GM12878 (cell line): ENCODE data around the gene KIRREL2. TPM values are rescaled to one million over a fixed set of nuclear protein-coding genes. Genes with fewer than 3 reads are reported as not detected.

ENCODE experiments used
- ATAC-seq: fragments of 200-7000 bp; cut with Tn5 transposase; 3 replicates; pipeline ENCODE4 v1.9.1; 2020; ENCODE audit warnings: mild to moderate bottlenecking, moderate library complexity
- BruUV-seq: library from RNA; stranded (reverse); fragments of 400-500 nt; replicated peaks from 2 replicates; lab custom pipeline; 2021; lab: Mats Ljungman, UMichigan
- CTCF ChIA-PET: fragments of 300-600 bp; sonication (Branson Sonifier 250); formaldehyde crosslinking; extraction: SDS; loops from one replicate; lab custom pipeline; 2021; ENCODE audit warnings: inconsistent platforms; lab: Yijun Ruan, JAX
- POLR2A ChIA-PET: fragments of 350-600 bp; formaldehyde crosslinking; extraction: SDS; loops from one replicate; lab custom pipeline; 2021; ENCODE audit warnings: inconsistent platforms; lab: Charles Lee
- RAD21 ChIA-PET: fragments of 300-600 bp; sonication (Branson Sonifier 250); formaldehyde crosslinking; loops from one replicate; lab custom pipeline; 2023; ENCODE audit warnings: antibody characterized with exemption; ENCODE audit not compliant: unreplicated experiment; lab: Charles Lee
- SMC1A ChIA-PET: fragments of 300-600 bp; sonication (Branson Sonifier 250); formaldehyde crosslinking; loops from one replicate; lab custom pipeline; 2023; ENCODE audit not compliant: unreplicated experiment, uncharacterized antibody; lab: Charles Lee
- DNase-seq: peaks from one replicate; pipeline ENCODE4 v3.0.0-alpha.2; 2011; ENCODE audit warnings: low read depth, low spot score
- FAIRE-seq: peaks from 3 replicates; lab custom pipeline; 2011; peaks lifted over from hg19 to GRCh38; lab: Jason Lieb, UNC
- H2AFZ ChIP-seq: 2 replicates; pipeline ENCODE4 v1.6.0; 2011; ENCODE audit warnings: low read depth, low read length, control low read depth; ENCODE audit not compliant: control insufficient read depth
- H3K27ac ChIP-seq: 2 replicates; pipeline ENCODE4 v1.5.1; 2011; ENCODE audit warnings: control low read depth; ENCODE audit not compliant: control insufficient read depth, insufficient read depth
- H3K27me3 ChIP-seq, 2 experiments: replicated peaks in 1 of 2; 2 replicates each; pipeline versions ENCODE4 v1.6.0 to v1.6.1; 2011; ENCODE audit warnings: low read length in 1 of 2; ENCODE audit not compliant: control insufficient read depth in 2 of 2, insufficient read depth in 2 of 2
- H3K36me3 ChIP-seq, 2 experiments: 2 replicates each; pipeline ENCODE4 v1.5.1; 2011; ENCODE audit warnings: low read length in 1 of 2; ENCODE audit not compliant: control insufficient read depth in 2 of 2, insufficient read depth in 2 of 2
- H3K4me1 ChIP-seq: 2 replicates; pipeline ENCODE4 v1.6.1; 2011; ENCODE audit warnings: mild to moderate bottlenecking, low read length, moderate library complexity, mixed read lengths; ENCODE audit not compliant: control insufficient read depth, insufficient read depth
- H3K4me2 ChIP-seq: 2 replicates; pipeline ENCODE4 v1.6.0; 2011; ENCODE audit warnings: control low read depth; ENCODE audit not compliant: control insufficient read depth, insufficient read depth
- H3K4me3 ChIP-seq: fragments of 200-600 bp; sonication (generic); 2 replicates; pipeline ENCODE4 v1.5.1; 2016
- H3K79me2 ChIP-seq: 2 replicates; pipeline ENCODE4 v1.6.0; 2011; ENCODE audit warnings: low read length; ENCODE audit not compliant: control insufficient read depth, insufficient read depth
- H3K9ac ChIP-seq: 2 replicates; pipeline ENCODE4 v1.8.0; 2011; ENCODE audit warnings: low read length, control low read depth, mixed read lengths; ENCODE audit not compliant: control insufficient read depth, insufficient read depth
- H3K9me3 ChIP-seq: replicated peaks from 3 replicates; pipeline ENCODE4 v1.5.1; 2011; ENCODE audit warnings: mild to moderate bottlenecking, low read length; ENCODE audit not compliant: control insufficient read depth, insufficient read depth
- H4K20me1 ChIP-seq: 2 replicates; pipeline ENCODE4 v1.6.0; 2011; ENCODE audit not compliant: control insufficient read depth, insufficient read depth
- BCLAF1 ChIP-seq: fragments of 450-650 bp; IDR thresholded peaks from 2 replicates; pipeline ENCODE4 v1.6.1; 2017; ENCODE audit warnings: antibody characterized with exemption, mild to moderate bottlenecking, moderate library complexity
- E4F1 ChIP-seq: fragments of 450-650 bp; IDR thresholded peaks from 2 replicates; pipeline ENCODE4 v1.6.1; 2018; ENCODE audit warnings: borderline replicate concordance, mild to moderate bottlenecking; ENCODE audit not compliant: partially characterized antibody
- EED ChIP-seq: sonication (generic); IDR thresholded peaks from 2 replicates; pipeline ENCODE4 v1.6.1; 2016; ENCODE audit warnings: antibody characterized with exemption, low read depth
- ETV6 ChIP-seq, 2 experiments: fragments of 450-650 bp in 1 of 2; IDR thresholded peaks in 1 of 2; conservative IDR thresholded peaks in 1 of 2; 2 replicates each; pipeline ENCODE4 v1.6.1; 2014; ENCODE audit warnings: antibody characterized with exemption in 1 of 2, borderline replicate concordance in 1 of 2, low read depth in 1 of 2, mild to moderate bottlenecking in 1 of 2, moderate library complexity in 1 of 2
- FOXK2 ChIP-seq: fragments of 450-650 bp; IDR thresholded peaks from 2 replicates; pipeline ENCODE4 v1.6.1; 2017; ENCODE audit warnings: mild to moderate bottlenecking, moderate library complexity
- KLF5 ChIP-seq: fragments of 450-650 bp; IDR thresholded peaks from 2 replicates; pipeline ENCODE4 v1.6.1; 2014; ENCODE audit warnings: mild to moderate bottlenecking; ENCODE audit not compliant: partially characterized antibody
- MYB ChIP-seq: fragments of 150-350 bp; IDR thresholded peaks from 2 replicates; pipeline ENCODE4 v1.6.1; 2014; ENCODE audit warnings: mild to moderate bottlenecking, low read depth, low read length, borderline replicate concordance
- NBN ChIP-seq: fragments of 450-650 bp; IDR thresholded peaks from 2 replicates; pipeline ENCODE4 v1.6.1; 2016
- RELA ChIP-seq: fragments of 450-650 bp; IDR thresholded peaks from 2 replicates; pipeline ENCODE4 v1.8.0; 2014; ENCODE audit warnings: borderline replicate concordance; ENCODE audit not compliant: partially characterized antibody
- TAF1 ChIP-seq: IDR thresholded peaks from 2 replicates; pipeline ENCODE4 v1.6.1; 2011; ENCODE audit warnings: mild to moderate bottlenecking, low read depth, low read length, borderline replicate concordance
- WRNIP1 ChIP-seq: IDR thresholded peaks from 2 replicates; pipeline ENCODE4 v1.6.1; 2011; ENCODE audit warnings: low read depth, low read length, improper control_type of control experiment, borderline replicate concordance
- ZBTB11 ChIP-seq: fragments of 450-650 bp; formaldehyde crosslinking; IDR thresholded peaks from 2 replicates; pipeline ENCODE4 v1.5.0; 2022; ENCODE audit warnings: mild to moderate bottlenecking, missing genetic modification characterization
- WGBS: methylation state at CpG from one replicate; pipeline ENCODE4 v1.1.6; 2016; ENCODE audit warnings: low lambda C conversion rate; ENCODE audit not compliant: insufficient replicate concordance, insufficient coverage; ENCODE audit errors: missing lambda C conversion rate; 5-methylcytosine and 5-hydroxymethylcytosine counted together
- in situ Hi-C: fragments of 300-500 bp; cut with MboI; formaldehyde crosslinking; loops from 9 replicates; pipeline ENCODE4 v1.14.3; 2018; ENCODE audit warnings: mixed read lengths
- intact Hi-C: fragments of 100-400 bp; cut with micrococcal nuclease; formaldehyde crosslinking; loops from one replicate; pipeline ENCODE4 v1.14.2; 2022; ENCODE audit not compliant: unreplicated experiment
- polyA plus RNA-seq, 11 experiments: library from polyadenylated mRNA; depleted of rRNA in 4 of 11; unstranded in 6 of 11; stranded (reverse) in 5 of 11; fragments of >200 nt; fragmentation: Nextera tagmentation in 4 of 11; fragmentation: Illumina TruSeq in 1 of 11; extraction: Ambion mirVana in 4 of 11; extraction: Trizol in 1 of 11; gene quantifications; 1 replicate in 1 of 11; 2 replicates in 10 of 11; pipeline versions ENCODE4 v1.2.1 to v1.2.3, GENCODE V29; 2011 to 2016; ENCODE audit warnings: inconsistent platforms in 2 of 11, missing spikeins in 2 of 11, low read depth in 1 of 11
- total RNA-seq, 4 experiments: library from RNA; depleted of rRNA in 3 of 4; stranded (reverse); fragments of >200 nt in 3 of 4; fragmentation: Illumina TruSeq in 1 of 4; extraction: Trizol in 1 of 4; gene quantifications; 2 replicates each; pipeline versions ENCODE4 v1.2.1 to v1.2.3, GENCODE V29; 2013 to 2021

Gene KIRREL2
- total and polyA plus RNA-seq, 10 of the 15 experiments (the other 5 are each of a cell fraction or from before 2014, with no cell fraction given): 0.03 to 0.06 TPM; not detected in 8

- no peak for TF ChIP-seq ETV6 (conservative IDR thresholded peaks at IDR 0.05 in 1 of 2, IDR thresholded peaks at IDR 0.05 in 1 of 2; ENCODE audit: borderline replicate concordance in 1 of 2, low read depth in 1 of 2)
- TF ChIP-seq KLF5: no peak
- no peak for TF ChIP-seq BCLAF1
- TF ChIP-seq NBN: no peak
- TF ChIP-seq TAF1: no peak
These were observed 40.4 kb upstream of the KIRREL2 start (continued) for GRCh38 chr19:35816262-35816661.

- TF ChIP-seq MYB (no peak), FOXK2 (no peak), ZBTB11 (CRISPR knock-in tag) (no peak), WRNIP1 (no peak), EED (no peak), E4F1 (no peak), RELA (no peak)
- H3K9me3 ChIP-seq: no peaks in the 10 kb centered on the region
- 37% methylated on average over 9 of the region's 9 CpGs for WGBS
- ChIA-PET POLR2A (interaction anchor here (0.6 kb wide), 1 partner anchor 213 kb away, joined by 6 read pairs; no protein-coding TSS in a partner anchor), CTCF (interaction anchor here (1.1 to 2.5 kb wide), 3 partner anchors 14 to 122 kb away, joined by 3 to 6 read pairs (median 4); no protein-coding TSS in a partner anchor), SMC1A (no interaction called here), RAD21 (interaction anchor here (0.7 to 2.0 kb wide), 2 partner anchors 114 to 124 kb away, joined by 4 to 6 read pairs; no protein-coding TSS in a partner anchor)
- no peaks in the 10 kb centered on the region for H3K4me1 ChIP-seq
- no peak overlapping the region for H3K27ac ChIP-seq
- no peaks in the 10 kb centered on the region for H3K36me3 ChIP-seq
- in situ Hi-C loops: no loop called here
- ATAC-seq (no peak), DNase-seq (no peak), FAIRE-seq (no peak)
- H4K20me1 ChIP-seq: no peaks in the 10 kb centered on the region
- H2AFZ ChIP-seq: no peak overlapping the region
- no peak overlapping the region for H3K4me2 ChIP-seq
- H3K9ac ChIP-seq: no peak overlapping the region
- H3K4me3 ChIP-seq: no peak overlapping the region
- H3K79me2 ChIP-seq: no peaks in the 10 kb centered on the region
- intact Hi-C loops: no loop called here
- BruUV-seq: no TSS peak
- 0 out of 4 replicates have a peak, but pooled peaks cover 0 to 3% of the 10 kb centered on the region in 2 experiments for H3K27me3 ChIP-seq
These were observed 39.9 kb upstream of the KIRREL2 start for GRCh38 chr19:35816846-35817245.
